ENCODE results near the gene DDR2.

Gene DDR2

DNA sequence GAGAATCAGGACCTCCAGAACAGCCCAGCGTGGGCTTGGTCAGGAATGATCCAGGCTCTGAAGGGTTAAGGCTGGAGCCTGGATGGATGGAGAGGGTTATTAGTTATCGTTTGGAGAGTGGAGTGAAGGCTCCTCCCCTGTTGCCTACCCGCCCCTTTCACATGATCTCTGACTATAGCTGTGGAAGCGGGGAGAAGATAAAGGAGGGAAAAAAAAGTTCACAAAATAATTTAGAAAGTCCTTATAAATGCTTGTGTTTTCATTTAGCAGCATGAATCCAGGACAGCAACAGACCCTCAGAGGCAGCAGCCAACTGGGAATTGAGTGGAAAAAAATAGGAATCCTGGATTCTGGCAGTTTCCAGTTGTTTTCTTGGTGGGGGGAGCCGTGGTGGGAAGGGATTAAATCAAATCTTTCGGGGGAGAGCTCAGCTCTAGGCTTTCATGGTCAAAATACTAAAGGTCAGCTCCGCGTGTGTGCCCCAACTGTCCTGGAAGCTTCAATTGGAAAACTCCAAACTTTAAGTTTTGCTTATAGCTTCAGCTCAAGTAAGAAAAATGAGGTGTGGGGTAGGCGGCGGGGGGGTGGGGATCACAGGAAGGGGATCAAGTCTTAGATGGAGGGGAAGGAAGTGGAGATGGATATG is 595 bp upstream of the DDR2 start:
- DNase-seq, result no peak

DNA sequence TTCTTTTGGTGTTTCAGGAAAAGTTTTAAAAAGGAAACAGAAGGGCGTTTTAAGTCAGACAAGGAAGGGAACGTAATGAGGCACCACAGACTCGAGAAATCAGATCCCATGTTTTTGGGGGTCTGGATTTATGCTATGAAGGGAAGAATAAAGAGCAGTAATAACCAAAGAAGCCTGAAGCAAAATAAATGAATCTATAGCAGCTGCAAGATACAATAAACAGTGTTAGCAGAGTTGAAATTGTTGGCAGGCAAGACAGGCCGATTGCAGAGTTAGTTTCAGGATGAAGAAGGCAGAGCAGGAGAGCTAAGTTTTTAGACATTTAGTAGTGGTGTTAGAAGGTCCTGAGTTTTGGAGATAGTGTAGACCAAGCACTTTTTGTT is 425 bp downstream of the DDR2 start:
- no peak for DNase-seq

DNA sequence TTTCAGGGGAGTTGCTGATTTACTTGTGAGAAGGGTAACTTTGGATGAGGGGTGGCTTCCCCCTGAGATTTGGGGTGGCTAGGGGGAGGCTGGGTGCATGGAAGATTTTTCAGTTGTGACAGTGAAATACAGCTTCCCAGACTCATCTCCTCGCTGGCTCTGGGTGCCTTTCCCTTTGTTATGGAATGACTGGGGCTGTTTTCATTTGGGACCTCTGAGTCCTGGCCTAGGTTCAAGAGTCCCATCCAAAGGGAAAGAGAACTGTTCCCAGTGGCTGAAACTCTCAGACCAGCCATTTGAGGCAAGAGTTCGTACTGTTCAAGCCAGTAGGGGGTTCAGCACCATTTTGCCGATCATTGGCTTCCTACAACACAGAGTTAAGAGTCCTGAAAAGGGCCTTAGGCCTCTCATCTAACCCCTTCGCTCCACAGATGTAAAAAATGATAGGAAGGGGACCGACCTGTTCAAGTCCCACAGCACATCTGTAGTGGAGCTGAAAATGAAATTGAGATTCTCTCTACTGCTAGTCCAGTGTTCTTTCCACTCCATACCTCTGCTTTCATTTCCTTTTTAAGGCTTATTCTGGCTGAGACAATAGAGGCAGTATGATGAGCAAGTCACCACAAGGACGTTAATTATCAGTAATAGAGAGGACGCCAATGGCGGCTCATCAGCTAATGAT is 958 bp downstream of the DDR2 start:
- no peak for DNase-seq

DNA sequence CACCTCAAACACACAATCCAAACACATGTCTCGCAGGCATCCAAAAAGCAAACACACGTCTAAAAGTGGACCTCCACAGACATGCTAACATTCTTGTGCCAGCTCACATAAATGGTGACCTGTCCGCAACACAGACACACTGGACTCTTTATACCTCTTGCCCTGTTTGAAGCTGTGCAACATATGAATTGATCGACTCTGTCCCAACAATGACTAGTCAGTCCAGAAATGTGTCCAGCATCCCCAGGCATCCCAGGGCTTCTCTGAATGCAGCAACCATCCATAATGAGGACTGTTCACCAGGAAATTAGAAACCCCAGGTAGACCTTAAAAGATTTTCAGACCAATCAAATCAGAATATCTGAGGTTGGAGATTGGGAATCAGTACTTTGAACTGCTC is 3.2 kb downstream of the DDR2 start:
- DNase-seq, result no peak

DNA sequence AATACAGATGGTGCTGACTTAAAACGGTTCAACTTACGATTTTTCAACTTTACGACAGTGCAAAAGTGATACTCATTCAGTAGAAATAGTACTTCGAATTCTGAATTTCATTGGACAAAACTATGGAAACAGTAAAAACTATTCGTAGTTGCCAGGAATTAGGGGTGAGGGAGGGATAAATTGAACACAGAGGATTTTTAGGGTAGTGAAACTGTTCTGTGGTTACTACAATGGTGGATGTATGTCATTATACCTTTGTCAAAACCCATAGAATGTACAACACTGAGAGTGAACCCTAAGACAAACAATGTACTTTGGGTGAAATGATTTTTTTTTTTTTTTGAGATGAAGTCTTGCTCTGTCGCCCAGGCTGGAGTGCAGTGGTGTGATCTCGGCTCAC is 7.5 kb downstream of the DDR2 start:
- no peak for DNase-seq

DNA sequence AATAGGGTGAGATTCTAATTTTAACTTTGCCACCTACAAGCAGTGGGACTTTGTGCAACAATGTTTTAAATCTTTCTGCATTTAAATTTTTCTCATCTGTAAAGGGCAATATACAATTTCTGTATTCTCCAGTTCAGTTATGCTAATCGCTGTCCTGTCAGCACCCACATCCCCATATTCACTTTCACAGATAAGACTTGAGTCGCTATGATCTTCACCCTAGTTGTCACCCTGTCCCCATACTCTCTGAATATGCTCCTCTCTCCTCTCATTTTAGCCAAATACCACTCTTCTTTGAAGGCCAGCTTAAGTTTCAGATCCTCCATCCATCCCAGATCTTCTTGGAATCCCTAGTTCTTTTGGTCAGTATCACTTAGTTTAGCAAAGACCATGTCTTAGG is 8.8 kb downstream of the DDR2 start:
- no peak for DNase-seq

DNA sequence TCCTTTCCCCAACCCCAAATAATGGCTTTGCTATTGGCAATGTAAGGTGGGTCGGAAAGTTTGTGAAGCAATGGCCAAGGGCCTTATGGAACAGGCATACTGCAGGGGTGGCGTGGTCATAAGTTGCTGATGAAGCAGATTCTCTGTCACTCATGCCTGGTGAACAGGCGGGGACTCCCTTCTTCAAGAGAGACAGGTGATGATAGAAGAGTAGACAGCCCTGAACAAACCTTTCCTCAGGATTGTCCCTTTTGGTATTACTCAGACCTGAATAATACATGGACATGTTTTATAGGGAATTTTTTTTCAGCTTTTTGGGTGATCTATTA is 12.7 kb downstream of the DDR2 start:
- DNase-seq, result no peak

DNA sequence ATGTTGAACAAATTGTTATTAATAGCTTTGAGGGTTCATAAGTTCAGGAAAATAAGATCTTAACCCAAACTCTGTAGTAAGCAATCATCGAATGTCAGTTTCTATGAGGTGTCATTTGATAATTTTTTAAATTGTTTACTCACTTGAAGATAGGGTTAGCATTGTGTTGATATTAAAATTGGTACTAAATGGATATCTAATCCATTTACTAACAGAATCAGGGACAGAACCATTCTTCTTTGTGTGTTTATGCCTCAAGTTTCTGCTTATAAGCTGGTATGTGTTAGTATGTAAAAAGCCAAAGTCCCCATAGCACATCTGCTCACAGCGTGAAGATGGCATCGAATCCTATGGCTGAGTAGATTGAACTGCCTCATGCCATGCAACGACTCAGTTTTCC is 13.4 kb downstream of the DDR2 start:
- DNase-seq, result no peak

DNA sequence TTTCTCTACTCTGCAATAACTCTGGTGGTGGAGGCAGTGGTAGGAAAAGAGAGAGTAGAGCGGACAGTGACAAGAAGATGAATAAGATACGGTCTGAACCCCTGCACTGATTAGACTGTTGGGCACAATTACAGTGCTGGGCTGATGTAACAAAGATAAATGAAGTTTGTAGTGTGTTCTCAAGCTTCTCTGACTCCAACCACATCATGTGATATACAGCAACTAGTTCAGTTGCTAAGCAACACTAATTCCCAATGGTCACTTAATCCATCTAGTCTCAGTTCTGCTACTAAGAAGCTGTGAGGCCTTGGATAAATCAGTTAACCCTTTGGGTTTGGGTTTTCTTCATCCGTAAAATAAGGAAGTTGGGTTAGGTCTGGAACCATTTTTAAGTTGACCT is 17.3 kb downstream of the DDR2 start:
- peak; percentile 1 for DNase-seq

DNA sequence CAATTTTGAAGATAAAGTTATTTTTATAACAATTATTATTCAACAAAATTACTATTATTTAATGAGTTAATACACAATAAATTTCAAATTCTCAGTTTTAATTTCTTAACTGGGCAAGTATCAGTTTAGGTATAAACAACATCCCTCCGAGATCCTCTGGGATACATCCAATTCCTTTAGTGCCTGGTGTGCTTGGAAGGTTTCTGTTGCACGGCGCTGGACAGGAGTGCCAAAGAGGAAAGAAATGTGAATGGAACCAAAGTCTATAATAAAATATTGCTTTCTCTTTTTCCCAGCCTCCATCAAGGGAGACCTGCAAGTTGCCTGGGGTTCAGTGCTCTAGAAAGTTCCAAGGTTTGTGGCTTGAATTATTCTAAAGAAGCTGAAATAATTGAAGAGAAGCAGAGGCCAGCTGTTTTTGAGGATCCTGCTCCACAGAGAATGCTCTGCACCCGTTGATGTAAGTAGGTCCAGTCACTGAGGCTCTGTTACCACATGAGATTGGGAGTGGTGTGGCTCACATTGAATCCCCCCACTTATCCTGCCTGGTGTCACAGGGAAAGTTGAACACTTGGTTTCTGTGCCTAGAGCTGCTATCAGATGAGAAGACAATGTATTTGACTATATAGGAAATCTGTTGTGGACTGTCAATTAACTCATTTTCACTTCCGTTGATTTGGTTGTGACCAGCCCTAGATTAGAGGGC is 22.8 kb downstream of the DDR2 start:
- DNase-seq, result no peak

DNA sequence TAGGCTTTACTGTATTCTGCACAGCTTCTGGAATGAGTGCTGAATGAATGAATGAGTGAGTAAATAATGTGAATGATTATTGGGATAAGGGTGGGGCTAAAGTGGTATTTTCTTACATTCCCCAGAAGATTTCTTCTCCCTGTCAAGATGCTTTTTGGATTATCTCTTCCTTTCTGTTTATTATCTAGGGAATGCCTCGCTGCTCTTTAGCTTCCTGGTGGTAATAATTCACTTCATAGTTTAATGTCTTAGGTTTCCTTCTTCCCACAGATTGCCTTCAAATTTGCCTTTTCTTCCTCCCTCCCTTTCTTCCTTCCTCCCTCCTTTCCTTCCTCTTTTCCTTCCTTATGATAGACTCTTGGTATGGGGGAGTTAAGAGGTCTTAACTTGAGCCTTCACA is 24.0 kb downstream of the DDR2 start:
- DNase-seq, result no peak

DNA sequence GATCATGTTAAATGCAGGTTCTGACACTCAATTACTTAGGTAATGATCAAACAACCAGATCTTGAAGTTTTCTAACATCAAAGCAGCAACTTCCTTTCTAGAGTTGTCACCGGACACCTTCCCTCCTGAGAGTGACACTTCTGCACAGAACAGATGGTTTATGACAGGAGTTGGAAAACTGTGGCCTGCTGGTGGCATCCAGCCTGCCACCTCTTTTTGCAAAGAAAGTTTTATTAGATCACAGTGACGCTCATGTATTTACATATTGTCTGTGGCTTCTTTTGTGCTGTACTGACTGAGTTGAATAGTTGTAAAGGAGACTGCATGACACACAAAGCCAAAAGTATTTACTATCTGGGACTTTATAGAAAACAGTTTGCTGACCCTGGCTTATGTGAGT is 28.3 kb downstream of the DDR2 start:
- DNase-seq, result peak; percentile 35

DNA sequence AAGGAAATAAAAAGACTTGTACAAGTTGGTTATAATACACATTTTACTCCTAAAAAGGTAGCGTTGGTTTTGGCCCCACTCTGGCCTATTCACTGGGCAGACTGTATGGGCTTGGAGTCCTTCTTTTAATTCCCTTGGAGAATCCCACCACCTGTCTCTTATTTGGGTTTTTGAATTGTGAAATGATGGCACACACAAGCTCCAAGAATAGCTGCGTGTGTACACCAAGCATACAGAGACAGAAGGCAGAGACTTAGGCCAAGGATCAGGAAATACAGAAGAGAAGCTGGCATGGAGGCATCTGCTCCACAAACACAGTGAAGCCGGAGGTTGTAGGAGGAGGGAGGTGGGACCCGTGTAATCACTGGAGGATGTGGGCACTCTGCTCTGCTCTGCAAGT is 29.1 kb downstream of the DDR2 start:
- DNase-seq, result no peak

DNA sequence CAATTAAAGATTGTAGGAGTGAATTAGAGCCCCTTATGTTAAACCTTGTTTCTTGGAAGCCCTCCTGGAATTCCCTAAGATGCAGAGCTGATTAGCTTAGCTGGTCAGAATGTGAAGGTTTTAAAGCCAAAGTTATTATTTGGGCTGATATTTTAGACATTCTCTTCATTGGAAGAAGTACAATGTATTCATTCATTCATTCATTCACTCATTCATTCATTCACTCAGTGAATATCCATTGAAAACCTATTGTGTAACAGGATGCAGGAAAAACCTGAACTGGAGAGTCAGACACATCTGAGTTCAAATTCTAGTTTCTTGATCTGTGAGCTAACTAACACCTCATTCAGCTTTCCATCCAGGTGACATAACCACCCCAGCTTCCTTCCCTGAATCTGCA is 29.7 kb downstream of the DDR2 start:
- DNase-seq, result no peak

DNA sequence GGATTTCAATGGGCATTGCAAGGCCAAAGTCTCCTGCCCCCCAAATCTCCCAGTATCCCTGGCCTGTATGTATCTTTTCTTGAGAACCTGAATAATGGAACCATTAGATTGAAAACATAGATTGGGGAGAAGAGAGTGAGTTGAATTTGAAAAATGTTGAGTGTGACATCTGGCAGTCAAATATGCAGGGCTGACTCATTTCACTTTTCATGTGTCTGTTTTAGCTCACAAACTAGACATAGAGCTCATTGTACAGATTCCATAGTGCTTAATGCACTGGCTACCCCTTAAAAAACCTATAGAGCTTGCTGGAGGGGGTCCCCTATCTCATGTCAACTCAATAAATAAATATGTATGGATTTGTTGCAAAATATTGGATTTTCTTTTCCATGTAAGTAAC is 30.8 kb downstream of the DDR2 start:
- DNase-seq, result no peak

DNA sequence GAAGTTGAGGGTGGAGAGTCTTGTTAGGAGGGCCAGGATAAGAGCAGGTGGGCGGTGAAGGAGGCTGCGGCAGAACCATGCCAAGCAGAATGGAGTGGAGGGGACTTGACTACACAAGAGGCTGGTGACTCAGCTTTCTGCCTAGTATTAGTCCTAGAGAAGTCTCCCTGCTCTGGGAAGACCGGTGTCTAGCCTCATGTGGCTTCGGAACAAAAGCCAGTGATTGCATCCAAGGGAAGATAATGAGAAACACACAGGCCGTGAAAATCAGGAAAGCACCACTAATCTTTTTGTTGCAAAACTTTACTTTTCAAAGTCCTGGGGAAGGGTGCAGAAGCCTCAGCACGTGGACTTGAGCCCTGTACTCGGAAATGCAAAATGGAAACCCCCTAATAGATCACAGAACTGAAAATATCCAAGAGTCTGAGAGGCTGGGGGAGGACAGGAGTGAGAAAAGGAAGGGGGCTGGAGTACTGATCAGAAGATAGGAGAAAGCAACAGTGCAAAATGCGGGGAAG is 31.4 kb downstream of the DDR2 start:
- DNase-seq, result no peak

DNA sequence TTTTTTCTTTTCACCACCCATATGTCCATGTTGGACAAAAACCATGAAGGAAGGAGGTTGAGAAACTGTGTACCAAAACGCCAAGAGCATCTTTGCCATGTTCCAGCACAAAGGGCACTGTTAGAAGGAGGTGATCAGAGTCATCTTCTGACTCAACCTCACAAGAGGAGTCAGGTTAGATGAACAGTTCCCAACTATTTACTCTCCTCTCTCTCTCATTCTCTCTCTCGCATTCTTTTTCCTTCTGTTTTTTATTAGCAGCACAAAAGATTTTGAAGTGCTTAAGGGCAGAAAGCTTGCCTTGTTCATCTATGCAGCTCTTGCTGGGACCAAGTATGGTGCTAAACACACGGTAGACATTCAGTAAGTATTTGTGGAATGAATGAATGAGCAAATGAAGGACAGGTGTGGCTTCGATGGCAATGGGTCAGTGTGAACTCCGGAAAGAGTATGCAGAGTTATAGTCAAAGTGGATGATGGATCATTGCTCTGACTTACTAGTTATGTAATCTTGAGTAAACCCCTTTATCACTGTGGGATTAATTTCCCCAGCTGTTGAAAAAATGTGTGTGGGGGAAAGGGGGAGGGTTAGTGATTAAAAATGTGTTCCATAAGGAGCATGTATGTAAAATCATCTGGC is 33.9 kb downstream of the DDR2 start:
- no peak for DNase-seq

DNA sequence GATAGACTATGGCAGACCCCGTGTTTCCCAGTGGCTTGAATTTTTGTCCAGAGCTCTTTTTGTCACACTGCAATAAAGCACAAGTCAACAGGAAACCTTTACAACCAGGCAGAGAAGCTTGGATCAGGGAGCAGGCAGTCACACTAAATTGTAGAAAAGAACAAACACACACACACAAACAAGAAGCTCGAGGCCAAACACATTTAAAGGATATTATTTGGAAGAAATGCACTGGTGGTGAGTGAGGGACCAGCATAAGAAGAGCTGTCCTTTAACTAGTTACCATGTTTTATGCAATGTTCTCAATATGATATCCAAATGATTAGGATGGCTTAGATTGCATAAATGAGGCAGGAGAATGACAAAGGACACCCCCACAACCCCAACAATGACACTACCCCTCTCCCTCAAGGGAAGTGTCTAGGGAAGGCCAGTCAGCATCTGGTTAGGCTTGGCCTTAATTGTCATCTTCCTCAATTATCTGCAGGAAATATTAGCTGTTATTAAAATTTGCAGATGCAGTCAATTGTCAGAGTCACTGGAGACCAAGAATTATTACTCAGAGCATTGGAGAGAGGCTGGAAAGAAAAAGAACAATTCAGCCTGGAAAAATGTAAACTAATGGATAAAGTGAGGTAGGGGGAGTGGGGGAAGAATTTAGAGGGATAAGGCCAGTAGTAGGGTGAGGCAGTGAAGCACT is 35.3 kb downstream of the DDR2 start:
- no peak for DNase-seq

DNA sequence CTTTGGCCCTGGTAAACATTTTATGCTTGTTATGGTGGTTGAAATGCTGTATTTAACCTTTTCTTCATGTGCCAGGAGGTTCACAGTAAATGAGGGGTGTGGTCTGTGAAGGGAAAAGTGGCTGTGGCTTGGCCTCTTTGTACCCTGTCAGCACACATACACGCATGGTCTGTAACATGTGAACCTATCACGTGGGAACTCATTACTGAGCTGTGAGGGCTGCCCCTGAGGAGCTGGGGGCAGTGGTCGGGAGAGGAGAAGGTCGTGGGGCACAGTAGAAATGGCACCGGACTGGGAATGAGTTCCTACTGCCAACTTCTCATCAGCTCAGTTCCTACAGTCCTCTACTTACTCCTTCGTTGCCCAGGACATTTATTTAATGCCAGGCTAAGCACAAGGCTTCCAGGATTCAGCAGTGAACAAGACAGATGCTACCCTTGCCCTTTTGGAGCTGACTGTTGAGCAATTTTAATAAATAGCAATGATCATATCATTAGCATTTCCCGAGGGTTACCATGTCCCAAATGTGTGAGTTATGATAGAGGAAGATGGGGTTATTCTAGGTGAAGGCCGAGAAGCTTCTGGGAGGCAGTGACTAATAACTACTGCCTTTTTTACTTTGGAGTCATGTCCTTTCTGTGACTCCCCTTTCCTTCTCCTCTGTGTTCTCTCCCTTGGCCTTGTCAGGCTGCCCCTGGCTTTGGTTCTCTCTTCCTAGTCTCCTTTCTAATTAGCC is 38.8 kb downstream of the DDR2 start:
- DNase-seq, result no peak

DNA sequence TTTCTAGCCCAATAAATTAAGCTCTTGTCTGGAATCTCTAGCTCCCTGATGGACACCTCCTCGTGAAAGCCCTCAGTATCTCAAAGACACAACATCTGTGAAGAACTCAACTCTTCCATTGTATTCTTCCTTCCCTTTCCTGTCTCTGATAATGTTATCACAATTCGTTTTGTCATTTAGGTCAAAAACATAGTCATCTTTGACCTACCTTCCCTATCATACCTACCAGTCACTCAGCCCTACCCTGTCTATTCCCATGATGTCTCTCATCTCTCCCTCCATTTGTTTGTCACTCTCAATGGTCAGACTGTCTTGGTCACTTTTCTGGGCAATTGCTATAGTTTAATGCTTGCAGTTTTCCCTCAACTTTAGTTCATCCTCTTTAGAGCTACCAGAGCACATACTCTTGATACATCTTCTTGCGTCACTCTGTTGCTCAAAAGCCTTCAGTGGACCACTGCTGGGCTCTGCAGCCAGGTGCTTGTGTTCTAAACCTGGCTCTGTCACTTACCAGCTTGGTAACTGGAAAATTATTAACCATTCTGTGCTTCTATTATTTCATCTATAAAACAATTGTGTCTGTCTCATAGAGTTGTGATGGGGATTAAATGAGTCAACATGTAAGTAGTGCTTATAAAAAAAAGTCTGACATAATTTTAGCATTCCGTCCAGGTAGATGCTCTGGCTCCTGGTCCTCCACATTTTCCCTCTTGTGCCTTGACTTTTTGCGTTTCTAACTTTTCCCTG is 39.6 kb downstream of the DDR2 start:
- no peak for DNase-seq

DNA sequence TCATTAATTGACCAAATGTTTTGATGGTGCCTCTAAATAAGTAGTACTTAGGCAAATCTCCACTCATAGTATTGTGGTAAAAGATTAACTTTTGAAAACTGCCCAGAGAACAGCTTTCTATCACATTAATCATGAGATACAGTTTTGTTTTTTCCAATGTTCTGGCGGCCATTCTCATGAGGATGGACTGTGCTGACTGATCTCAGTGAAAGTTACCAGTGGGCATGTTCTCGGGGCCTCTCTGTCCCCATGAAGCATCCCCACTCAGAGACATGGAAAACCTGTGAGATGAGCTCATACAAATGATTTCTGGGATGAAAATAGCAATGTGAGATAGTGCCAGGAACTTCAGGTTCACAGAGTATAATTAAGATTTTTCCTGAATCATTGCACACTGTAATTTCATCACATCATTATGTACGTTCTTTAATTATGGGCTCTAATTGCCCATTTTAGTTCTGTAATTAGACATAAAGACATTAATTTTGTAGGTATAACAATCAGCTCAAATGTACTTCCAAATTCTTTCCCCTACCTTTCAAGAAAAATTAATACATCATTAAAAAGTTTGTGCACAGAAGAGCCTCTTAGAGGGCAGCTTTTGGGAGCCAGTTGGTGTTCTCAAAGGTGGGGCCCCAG is 40.5 kb downstream of the DDR2 start:
- DNase-seq, result no peak
